Germinal center (tissue), 1 donor: ENCODE data around the gene BHLHE23.
"Not testable (repeated sequence)": the region's sequence is repeated elsewhere in the genome, so short reads cannot be mapped to it uniquely, and the experiment has no call there.

Experiments used
- DNase-seq: peaks from one replicate; pipeline ENCODE4 v3.0.0; 2012; ENCODE audit warnings: mixed read lengths, low spot score

Gene BHLHE23

GRCh38 chr20:62960446-62961309 lies 46.1 kb downstream of the BHLHE23 start:
- not testable (repeated sequence) for DNase-seq

- no peak for DNase-seq
Observed at GRCh38 chr20:62959998-62960436, 46.7 kb downstream of the BHLHE23 start.

DNA sequence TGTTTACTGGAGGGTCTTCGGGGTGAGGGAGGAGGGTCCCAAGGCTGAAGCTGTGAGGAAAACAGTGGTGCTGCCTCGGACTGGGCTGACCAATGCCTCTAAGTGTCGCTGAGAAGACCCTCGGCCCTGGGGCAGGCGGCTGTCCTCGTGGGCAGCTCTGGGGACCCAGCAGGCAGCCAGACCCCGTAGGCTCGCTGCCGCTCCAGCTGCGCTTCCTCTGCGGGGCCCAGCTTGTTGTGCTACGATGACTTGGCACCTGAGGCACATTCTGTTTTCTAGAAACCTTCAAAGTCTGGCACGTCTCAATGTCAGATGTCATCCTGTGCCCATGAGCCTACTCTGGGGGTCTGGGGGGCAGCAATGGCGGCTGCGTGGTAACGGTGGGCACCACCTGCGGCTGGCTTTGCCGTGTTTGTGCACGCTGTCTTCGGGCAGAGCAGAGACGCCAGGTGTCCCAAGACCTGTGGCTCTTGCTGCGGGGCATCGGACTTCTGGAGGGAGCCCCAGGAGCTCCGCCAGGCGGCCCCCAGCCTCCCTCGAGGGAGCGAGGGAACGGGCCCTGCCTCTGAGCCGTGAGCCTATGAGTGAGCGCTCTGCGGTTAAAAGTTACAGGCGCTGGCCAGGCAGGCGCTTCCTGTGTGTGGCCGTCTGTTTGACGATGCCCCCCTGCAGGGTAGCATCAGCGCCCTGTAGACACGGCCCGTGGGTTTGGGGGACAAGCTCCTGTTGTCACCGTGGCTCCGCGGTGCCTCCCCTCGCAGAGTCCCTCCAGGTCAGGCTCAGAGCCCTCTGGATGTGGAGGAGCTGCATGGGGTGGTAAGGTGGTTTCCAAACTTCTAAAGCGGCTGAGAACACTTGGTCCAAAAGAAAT lies 47.4 kb downstream of the BHLHE23 start:
- no peak for DNase-seq

DNA sequence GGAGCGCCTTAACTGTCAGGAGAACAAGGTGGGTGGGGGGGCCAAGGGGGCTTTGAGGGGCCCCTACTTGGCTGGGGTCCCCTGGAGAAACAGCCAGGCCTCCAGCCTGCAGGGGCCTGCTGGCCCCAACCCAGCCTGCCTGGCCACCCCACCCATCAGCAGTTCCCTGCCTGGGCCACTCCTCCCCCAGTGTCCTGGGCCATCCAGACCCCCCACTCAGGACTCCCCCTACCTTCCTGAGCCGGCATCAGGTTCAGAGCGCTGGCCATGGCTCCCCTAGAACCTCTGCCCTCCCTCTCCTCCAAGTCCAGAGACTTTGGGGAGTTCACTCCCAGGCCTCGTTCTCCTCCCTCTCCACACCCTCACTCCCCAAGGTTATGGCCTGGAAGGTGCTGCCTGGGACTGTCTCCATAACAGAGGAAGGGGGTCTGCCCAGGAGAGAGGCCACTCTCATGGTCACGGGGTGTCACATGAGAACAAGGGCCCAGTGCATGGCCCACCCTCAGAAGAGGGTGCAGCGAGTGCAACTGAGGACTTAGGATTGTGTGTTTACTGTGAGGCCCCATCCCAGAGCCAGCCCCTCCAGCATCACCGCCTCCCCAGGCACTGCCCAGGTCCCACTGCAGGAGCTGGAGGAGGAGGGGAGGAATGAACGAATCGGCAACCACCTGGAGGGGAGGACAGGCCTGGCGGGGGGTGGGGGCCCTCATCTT lies 48.2 kb downstream of the BHLHE23 start:
- DNase-seq: no peak

GRCh38 chr20:62957136-62958117 lies 49.3 kb downstream of the BHLHE23 start:
- DNase-seq: no peak

DNA sequence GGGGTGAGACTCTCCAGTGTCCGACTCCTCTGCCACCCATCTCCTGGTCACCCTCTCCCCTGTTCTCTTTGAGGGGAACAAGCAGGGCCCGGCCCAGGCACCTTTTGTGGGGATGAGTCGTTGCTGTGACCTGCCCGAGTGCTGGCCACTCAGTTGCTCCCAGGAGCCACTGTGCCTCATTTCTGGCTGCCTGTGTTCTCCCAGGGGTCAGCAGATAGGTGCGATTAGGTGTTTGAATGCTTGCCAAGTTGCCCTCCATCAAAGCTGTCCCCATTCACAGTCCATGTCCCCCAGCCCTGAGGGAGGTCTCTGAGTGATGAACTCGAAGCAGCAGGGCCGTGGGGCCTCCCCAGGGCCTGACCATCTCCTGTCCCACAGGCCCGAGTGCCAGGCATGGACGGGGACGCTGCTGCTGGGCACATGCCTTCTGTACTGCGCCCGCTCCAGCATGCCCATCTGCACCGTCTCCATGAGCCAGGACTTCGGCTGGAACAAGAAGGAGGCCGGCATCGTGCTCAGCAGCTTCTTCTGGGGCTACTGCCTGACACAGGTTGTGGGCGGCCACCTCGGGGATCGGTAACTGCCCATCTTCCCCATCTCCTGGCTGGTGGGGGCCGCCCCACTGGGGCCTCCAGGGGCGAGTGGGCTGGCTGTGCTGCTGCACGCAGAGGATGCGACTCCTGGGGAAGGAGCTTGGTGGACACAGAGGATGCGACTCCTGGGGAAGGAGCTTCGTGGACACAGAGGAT lies 50.2 kb downstream of the BHLHE23 start:
- DNase-seq: no peak
